Osteoblast (primary cell): ENCODE data around the gene NEK4. TPM values are rescaled to one million over a fixed set of nuclear protein-coding genes. Genes with fewer than 3 reads are reported as not detected.

Experiments used
- DNase-seq: peaks from one replicate; pipeline ENCODE4 v3.0.0; 2011; ENCODE audit warnings: low spot score, mixed read lengths; ENCODE audit not compliant: insufficient read length; ENCODE audit errors: missing footprints
- H2AFZ ChIP-seq: 2 replicates; pipeline ENCODE4 v1.6.0; 2011; ENCODE audit warnings: mild to moderate bottlenecking, low read length
- H3K27ac ChIP-seq: 2 replicates; pipeline ENCODE4 v1.5.1; 2011; ENCODE audit warnings: mild to moderate bottlenecking, low read depth, low read length, moderate library complexity
- H3K27me3 ChIP-seq: 2 replicates; pipeline ENCODE4 v1.6.0; 2012; ENCODE audit warnings: mild to moderate bottlenecking, control low read depth, inconsistent platforms, low read length, moderate library complexity; ENCODE audit not compliant: insufficient read depth
- H3K36me3 ChIP-seq: 2 replicates; pipeline ENCODE4 v1.5.1; 2011; ENCODE audit warnings: mild to moderate bottlenecking, low read length, control low read depth, moderate library complexity; ENCODE audit not compliant: insufficient read depth
- H3K4me1 ChIP-seq: 2 replicates; pipeline ENCODE4 v1.5.1; 2011; ENCODE audit warnings: mild to moderate bottlenecking, low read length, control low read depth, moderate library complexity; ENCODE audit not compliant: insufficient read depth
- H3K4me2 ChIP-seq: 2 replicates; pipeline ENCODE4 v1.6.0; 2011; ENCODE audit warnings: mild to moderate bottlenecking, low read length; ENCODE audit not compliant: insufficient read depth
- H3K4me3 ChIP-seq: fragments of 200-600 bp; sonication (generic); 3 replicates; pipeline ENCODE4 v1.5.1; 2012; ENCODE audit warnings: mild to moderate bottlenecking, low read length, inconsistent platforms; ENCODE audit not compliant: insufficient read depth
- H3K79me2 ChIP-seq: 2 replicates; pipeline ENCODE4 v1.6.0; 2012; ENCODE audit warnings: mild to moderate bottlenecking, low read length, control low read depth, inconsistent platforms; ENCODE audit not compliant: insufficient read depth
- H3K9me3 ChIP-seq: 2 replicates; pipeline ENCODE4 v1.5.1; 2011; ENCODE audit warnings: low read depth, low read length, control low read depth
- H4K20me1 ChIP-seq: 2 replicates; pipeline ENCODE4 v1.6.0; 2012; ENCODE audit warnings: mild to moderate bottlenecking, low read length, control low read depth; ENCODE audit not compliant: insufficient read depth
- small RNA-seq: library from RNA; depleted of rRNA; stranded (forward); fragments of <200 nt; gene quantifications from one replicate; pipeline ENCODE3, GENCODE V24; 2012
- total RNA-seq: library from RNA; depleted of rRNA; stranded (reverse); fragments of >200 nt; gene quantifications from 2 replicates; pipeline ENCODE4 v1.2.3, GENCODE V29; 2012
- TF ChIP-seq, protein P1 (sequence below): IDR thresholded peaks from 2 replicates; pipeline ENCODE4 v1.5.1; 2011; ENCODE audit warnings: mild to moderate bottlenecking, low read depth, low read length, moderate library complexity; ENCODE audit errors: extremely low read depth

NEK4 gene
- total RNA-seq, 1 donor, result 24.6 TPM

DNA sequence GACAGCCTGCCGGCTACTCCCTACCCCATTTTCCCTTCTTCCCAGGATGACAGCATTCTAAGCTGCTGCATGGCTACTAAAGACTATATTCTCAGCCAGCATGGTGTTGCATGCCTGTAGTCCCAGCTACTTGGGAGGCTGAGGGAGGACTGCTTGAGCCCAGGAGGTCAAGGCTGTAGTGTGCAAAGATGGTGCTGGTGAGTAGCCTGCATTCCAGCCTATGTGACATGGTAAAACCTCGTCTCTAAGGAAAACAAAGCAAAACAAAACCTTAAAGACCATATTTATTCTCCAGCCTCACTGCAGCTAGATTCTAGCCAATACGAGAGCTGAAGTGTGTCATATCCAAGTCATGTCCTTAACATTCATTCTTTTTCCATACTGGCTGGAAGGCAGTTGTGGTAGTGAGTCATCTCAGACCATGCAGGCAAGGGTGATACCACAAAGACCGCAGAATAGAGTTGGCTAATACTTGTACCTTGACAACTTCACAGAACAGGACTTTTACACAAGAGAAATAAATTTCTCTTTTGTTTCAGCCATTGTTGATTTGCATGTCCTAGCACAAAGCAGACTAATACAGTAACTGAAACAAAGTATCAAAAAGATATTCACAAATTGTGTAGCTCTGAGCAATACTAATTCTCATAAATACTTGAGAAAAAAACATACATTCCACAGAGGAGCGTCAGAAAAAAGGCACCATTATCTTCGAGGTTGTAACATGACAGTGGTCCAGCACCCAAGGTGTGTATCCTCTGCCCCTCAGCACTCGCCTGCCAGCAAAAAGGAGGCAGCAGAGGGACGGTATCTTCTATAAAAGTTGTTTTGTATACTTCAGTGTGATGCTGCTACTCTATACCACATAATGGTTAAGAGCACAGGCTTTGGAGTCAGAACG lies 99.9 kb downstream of the NEK4 start:
- Histone ChIP-seq H3K36me3 (peaks cover 34% of the 10 kb centered on the region), H3K4me2 (peak overlapping the region; percentile 80), H3K4me3 (peak overlapping the region; percentile 34)

DNA sequence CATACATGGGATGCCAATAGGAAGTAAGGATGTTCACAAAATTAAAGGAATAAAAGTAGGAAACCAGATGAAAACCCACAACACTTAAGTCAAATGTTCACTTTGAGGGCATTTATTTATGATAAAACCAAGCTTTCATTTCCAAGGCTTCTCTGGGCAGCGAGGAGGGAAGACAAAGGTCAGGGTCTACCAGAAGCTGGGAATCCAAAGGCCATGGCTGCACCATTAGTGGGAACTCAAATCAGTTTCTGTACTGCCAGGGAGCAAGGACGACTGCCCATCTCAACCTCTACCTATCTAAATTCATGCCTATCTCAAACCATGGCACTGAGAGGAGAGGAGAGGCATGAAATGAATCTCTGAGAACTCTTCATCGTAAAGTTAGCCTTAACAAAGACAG lies 107.6 kb downstream of the NEK4 start:
- H3K36me3 ChIP-seq, result peaks cover 56% of the 10 kb centered on the region
- no peak overlapping the region for H3K4me2 ChIP-seq
- peaks cover 21% of the 10 kb centered on the region for H3K79me2 ChIP-seq
- H4K20me1 ChIP-seq, result no peaks in the 10 kb centered on the region
- no peak overlapping the region for H2AFZ ChIP-seq
- no peaks in the 10 kb centered on the region for H3K9me3 ChIP-seq
- DNase-seq, result no peak
- no peaks in the 10 kb centered on the region for H3K27me3 ChIP-seq
- no peak overlapping the region for H3K4me3 ChIP-seq
- TF ChIP-seq, protein P1, sequence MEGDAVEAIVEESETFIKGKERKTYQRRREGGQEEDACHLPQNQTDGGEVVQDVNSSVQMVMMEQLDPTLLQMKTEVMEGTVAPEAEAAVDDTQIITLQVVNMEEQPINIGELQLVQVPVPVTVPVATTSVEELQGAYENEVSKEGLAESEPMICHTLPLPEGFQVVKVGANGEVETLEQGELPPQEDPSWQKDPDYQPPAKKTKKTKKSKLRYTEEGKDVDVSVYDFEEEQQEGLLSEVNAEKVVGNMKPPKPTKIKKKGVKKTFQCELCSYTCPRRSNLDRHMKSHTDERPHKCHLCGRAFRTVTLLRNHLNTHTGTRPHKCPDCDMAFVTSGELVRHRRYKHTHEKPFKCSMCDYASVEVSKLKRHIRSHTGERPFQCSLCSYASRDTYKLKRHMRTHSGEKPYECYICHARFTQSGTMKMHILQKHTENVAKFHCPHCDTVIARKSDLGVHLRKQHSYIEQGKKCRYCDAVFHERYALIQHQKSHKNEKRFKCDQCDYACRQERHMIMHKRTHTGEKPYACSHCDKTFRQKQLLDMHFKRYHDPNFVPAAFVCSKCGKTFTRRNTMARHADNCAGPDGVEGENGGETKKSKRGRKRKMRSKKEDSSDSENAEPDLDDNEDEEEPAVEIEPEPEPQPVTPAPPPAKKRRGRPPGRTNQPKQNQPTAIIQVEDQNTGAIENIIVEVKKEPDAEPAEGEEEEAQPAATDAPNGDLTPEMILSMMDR, result no peak
- H3K27ac ChIP-seq, result no peak overlapping the region
- no peaks in the 10 kb centered on the region for H3K4me1 ChIP-seq

More for the DNA sequence above, 99.9 kb downstream of the NEK4 start:
- Histone ChIP-seq H3K79me2 (peaks cover 30% of the 10 kb centered on the region), H2AFZ (peak overlapping the region; percentile 39), H4K20me1 (no peaks in the 10 kb centered on the region), H3K9me3 (no peaks in the 10 kb centered on the region), H3K4me1 (peaks cover 29% of the 10 kb centered on the region), H3K27ac (peak overlapping the region; percentile 97), H3K27me3 (no peaks in the 10 kb centered on the region)
- peak; percentile 84 for DNase-seq
- TF ChIP-seq, protein P1, result no peak

DNA sequence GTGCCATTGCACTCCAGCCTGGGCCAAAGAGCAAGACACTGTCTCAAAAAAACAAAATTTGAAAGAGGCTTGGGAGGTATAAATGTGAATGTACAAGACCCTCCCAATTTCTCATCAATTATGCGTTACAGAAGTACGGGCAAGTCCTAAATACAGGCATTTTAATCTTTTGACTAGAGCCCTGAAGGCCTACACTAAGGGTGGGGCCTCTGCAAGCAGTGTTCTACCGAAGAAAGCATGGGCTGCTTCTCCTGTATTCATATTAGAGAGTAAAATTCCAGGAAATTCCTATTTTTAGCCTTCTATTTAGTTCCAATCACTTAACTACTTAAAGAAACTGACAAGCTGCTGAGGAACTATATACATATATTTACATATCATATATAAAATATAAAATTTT lies 110.7 kb downstream of the NEK4 start:
- Histone ChIP-seq H2AFZ (no peak overlapping the region), H3K4me2 (no peak overlapping the region), H3K9me3 (no peaks in the 10 kb centered on the region), H3K36me3 (peaks cover 64% of the 10 kb centered on the region), H3K27me3 (no peaks in the 10 kb centered on the region), H3K4me3 (no peak overlapping the region), H3K27ac (no peak overlapping the region), H3K79me2 (peaks cover 13% of the 10 kb centered on the region), H4K20me1 (no peaks in the 10 kb centered on the region), H3K4me1 (no peaks in the 10 kb centered on the region)
- TF ChIP-seq, protein P1, result no peak
- DNase-seq, result no peak

Small RNAs within 50 kb of the gene (small RNA-seq; reads per million reads assigned to genes)
- gene AC006254.2 (not detected), gene RF00569 (4,349 reads per million, percentile 100 among the genes with 10 or more reads in this experiment), gene RF01183 (not detected), gene SNORD19 (not detected), gene SNORD19B (not detected), gene SNORD69 (412 reads per million, percentile 98 among the genes with 10 or more reads in this experiment)

Other genes with a start within 250 kb of the NEK4 start
- gene NT5DC2, start 237.1 kb downstream of the NEK4 start, total RNA-seq, result 45.4 and 52.5 TPM in 2 replicates
- 6.5 and 8.3 TPM in 2 replicates for gene UQCC5, start 234.3 kb downstream of the NEK4 start, total RNA-seq
- 96.1 and 100 TPM in 2 replicates for gene PBRM1, start 85.0 kb downstream of the NEK4 start, total RNA-seq
- 111 and 129 TPM in 2 replicates for gene GNL3, start 84.9 kb downstream of the NEK4 start, total RNA-seq
- 98.8 and 103 TPM in 2 replicates for gene GLT8D1, start 65.1 kb downstream of the NEK4 start, total RNA-seq
- 60.1 and 67.0 TPM in 2 replicates for gene SPCS1, start 64.8 kb downstream of the NEK4 start, total RNA-seq
- gene ITIH1, start 6.7 kb upstream of the NEK4 start, total RNA-seq, result not detected in 2 replicates
- gene ITIH3, start 23.9 kb upstream of the NEK4 start, total RNA-seq, result under 0.01 TPM in 1 of 2 replicates, not detected in the other
- gene ITIH4, start 59.7 kb upstream of the NEK4 start, total RNA-seq, result 2.5 and 3.5 TPM in 2 replicates
- gene MUSTN1, start 64.1 kb upstream of the NEK4 start, total RNA-seq, result 1.4 TPM in 1 of 2 replicates, not detected in the other
- gene STIMATE, start 126.6 kb upstream of the NEK4 start, total RNA-seq, result 11.5 and 18.5 TPM in 2 replicates